Trophoblast cell (in vitro differentiated cells and primary cell): ENCODE data around the gene APOH.

ENCODE experiments used
- DNase-seq, 2 donors: peaks; one replicate each; pipeline ENCODE4 v3.0.0-alpha.2; 2016
- H2AFZ ChIP-seq: 2 replicates; pipeline ENCODE4 v1.6.1; 2013; ENCODE audit warnings: low read length, moderate library complexity, mild to moderate bottlenecking; ENCODE audit not compliant: insufficient read depth, poor library complexity
- H2AK5ac ChIP-seq: 2 replicates; pipeline ENCODE4 v1.6.1; 2013; ENCODE audit warnings: mild to moderate bottlenecking, low read length
- H2BK120ac ChIP-seq: 2 replicates; pipeline ENCODE4 v1.6.1; 2013; ENCODE audit warnings: low read length, mild to moderate bottlenecking, moderate library complexity; ENCODE audit not compliant: insufficient read depth, poor library complexity
- H2BK12ac ChIP-seq: 2 replicates; pipeline ENCODE4 v1.6.1; 2013; ENCODE audit warnings: mild to moderate bottlenecking, low read length, moderate library complexity
- H2BK5ac ChIP-seq: 2 replicates; pipeline ENCODE4 v1.6.1; 2013; ENCODE audit warnings: low read length, low read depth, moderate library complexity, mild to moderate bottlenecking; ENCODE audit not compliant: poor library complexity
- H3K14ac ChIP-seq: 2 replicates; pipeline ENCODE4 v1.6.1; 2013; ENCODE audit warnings: mild to moderate bottlenecking, low read length
- H3K18ac ChIP-seq: 2 replicates; pipeline ENCODE4 v1.6.1; 2013; ENCODE audit warnings: mild to moderate bottlenecking, low read length
- H3K23ac ChIP-seq: 2 replicates; pipeline ENCODE4 v1.6.1; 2013; ENCODE audit warnings: low read length
- H3K27ac ChIP-seq: 2 replicates; pipeline ENCODE4 v1.5.1; 2013; ENCODE audit warnings: low read depth, mild to moderate bottlenecking, inconsistent platforms, low read length, moderate library complexity
- H3K27me3 ChIP-seq: 2 replicates; pipeline ENCODE4 v1.6.1; 2013; ENCODE audit warnings: inconsistent platforms, mild to moderate bottlenecking, low read length, moderate library complexity; ENCODE audit not compliant: insufficient read depth
- H3K36me3 ChIP-seq, 2 experiments: 1 replicate in 1 of 2; 2 replicates in 1 of 2; pipeline ENCODE4 v1.6.1; 2013; ENCODE audit warnings: low read length in 2 of 2, mild to moderate bottlenecking in 2 of 2, moderate library complexity in 1 of 2; ENCODE audit not compliant: insufficient read depth in 2 of 2, control insufficient read depth in 1 of 2
- H3K4ac ChIP-seq: 2 replicates; pipeline ENCODE4 v1.6.1; 2013; ENCODE audit warnings: low read depth, mild to moderate bottlenecking, low read length, moderate library complexity
- H3K4me1 ChIP-seq, 2 experiments: 1 replicate in 1 of 2; 2 replicates in 1 of 2; pipeline ENCODE4 v1.6.1; 2013; ENCODE audit warnings: low read length in 2 of 2, mild to moderate bottlenecking in 2 of 2, moderate library complexity in 1 of 2; ENCODE audit not compliant: insufficient read depth in 2 of 2, control insufficient read depth in 1 of 2
- H3K4me2 ChIP-seq: 2 replicates; pipeline ENCODE4 v1.6.1; 2013; ENCODE audit warnings: inconsistent platforms, mild to moderate bottlenecking, low read length, moderate library complexity
- H3K4me3 ChIP-seq: 2 replicates; pipeline ENCODE4 v1.5.1; 2013; ENCODE audit warnings: mild to moderate bottlenecking, low read depth, low read length, inconsistent platforms
- H3K79me1 ChIP-seq: one replicate; pipeline ENCODE4 v1.6.1; 2013; ENCODE audit warnings: low read length
- H3K79me2 ChIP-seq: 2 replicates; pipeline ENCODE4 v1.6.1; 2013; ENCODE audit warnings: low read length, mild to moderate bottlenecking; ENCODE audit not compliant: control insufficient read depth, insufficient read depth, poor library complexity
- H3K9ac ChIP-seq: 2 replicates; pipeline ENCODE4 v1.6.1; 2013; ENCODE audit warnings: mild to moderate bottlenecking, low read length
- H3K9me3 ChIP-seq: 2 replicates; pipeline ENCODE4 v1.6.1; 2013; ENCODE audit warnings: low read depth, mild to moderate bottlenecking, control low read depth, inconsistent platforms, low read length; ENCODE audit not compliant: insufficient read depth
- H4K12ac ChIP-seq: 2 replicates; pipeline ENCODE4 v1.6.1; 2013; ENCODE audit warnings: low read depth, mild to moderate bottlenecking, low read length, moderate library complexity
- H4K8ac ChIP-seq: 2 replicates; pipeline ENCODE4 v1.6.1; 2013; ENCODE audit warnings: low read depth, mild to moderate bottlenecking, low read length, moderate library complexity
- H4K91ac ChIP-seq: one replicate; pipeline ENCODE4 v1.6.1; 2013; ENCODE audit warnings: low read depth, mild to moderate bottlenecking, low read length, moderate library complexity
- WGBS: extraction: QIAGEN DNeasy Blood & Tissue Kit; methylation state at CpG from one replicate; pipeline ENCODE4 v1.1.7; 2013; ENCODE audit warnings: missing lambda C conversion rate; ENCODE audit not compliant: insufficient read length, insufficient coverage; ENCODE audit errors: extremely low coverage; 5-methylcytosine and 5-hydroxymethylcytosine counted together

APOH gene

DNA sequence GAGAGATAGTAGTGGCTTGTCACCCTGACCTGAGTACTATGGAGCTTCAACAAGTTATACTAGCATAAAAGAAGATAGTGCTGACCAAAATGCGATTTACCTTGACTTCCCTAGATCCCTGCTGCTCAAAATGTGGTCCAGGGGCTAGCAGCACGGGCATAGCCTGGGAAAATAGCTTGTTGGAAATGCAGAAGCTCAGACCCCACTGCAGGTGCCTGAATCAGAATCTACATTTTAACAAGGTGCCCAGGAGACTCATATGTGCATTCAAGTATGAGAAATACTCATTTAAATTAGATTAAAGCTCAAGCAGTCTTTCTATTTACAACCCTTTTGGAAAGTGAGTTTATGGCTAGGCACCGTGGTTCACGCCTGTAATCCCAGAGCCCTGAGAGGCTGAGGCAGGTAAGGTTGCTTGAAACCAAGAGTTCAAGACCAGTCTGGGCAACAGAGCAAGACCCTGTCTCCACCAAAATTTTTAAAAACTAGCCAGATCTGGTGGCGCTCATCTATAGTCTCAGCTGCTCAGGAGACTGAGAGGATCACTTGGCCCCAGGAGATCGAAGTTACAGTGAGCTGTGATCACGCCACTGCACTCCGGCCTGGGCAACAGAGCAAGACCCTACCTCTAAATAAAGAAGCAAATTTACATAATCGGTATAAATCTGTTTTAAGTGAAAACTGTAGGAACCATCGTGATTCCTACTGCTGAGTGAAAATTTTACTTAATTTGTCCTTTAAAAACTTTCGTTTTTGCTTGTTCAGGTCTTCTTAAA is 7.3 kb downstream of the APOH start:
- H3K9ac ChIP-seq = no peak overlapping the region
- H3K4me2 ChIP-seq = no peak overlapping the region
- H3K23ac ChIP-seq = no peak overlapping the region
- no peak overlapping the region for H4K12ac ChIP-seq
- no peak overlapping the region for H2AK5ac ChIP-seq
- H4K8ac ChIP-seq = no peak overlapping the region
- H3K27ac ChIP-seq = no peak overlapping the region
- WGBS = no CpG with 5 or more reads among the region's 11 CpGs
- H3K18ac ChIP-seq = no peak overlapping the region
- H3K4me3 ChIP-seq = no peak overlapping the region
- no peaks in the 10 kb centered on the region for H3K79me1 ChIP-seq
- H2BK5ac ChIP-seq = no peak overlapping the region
- no peak overlapping the region for H3K14ac ChIP-seq
- no peak overlapping the region for H4K91ac ChIP-seq
- no peaks in the 10 kb centered on the region for H3K9me3 ChIP-seq
- no peaks in the 10 kb centered on the region for H3K27me3 ChIP-seq
- H3K4me1 ChIP-seq = no peaks in the 10 kb centered on the region
- no peaks in the 10 kb centered on the region for H3K36me3 ChIP-seq
- no peak for DNase-seq
- no peak overlapping the region for H2AFZ ChIP-seq
- H3K79me2 ChIP-seq = no peaks in the 10 kb centered on the region
- no peak overlapping the region for H2BK12ac ChIP-seq
- H2BK120ac ChIP-seq = no peak overlapping the region
- no peak overlapping the region for H3K4ac ChIP-seq

DNA sequence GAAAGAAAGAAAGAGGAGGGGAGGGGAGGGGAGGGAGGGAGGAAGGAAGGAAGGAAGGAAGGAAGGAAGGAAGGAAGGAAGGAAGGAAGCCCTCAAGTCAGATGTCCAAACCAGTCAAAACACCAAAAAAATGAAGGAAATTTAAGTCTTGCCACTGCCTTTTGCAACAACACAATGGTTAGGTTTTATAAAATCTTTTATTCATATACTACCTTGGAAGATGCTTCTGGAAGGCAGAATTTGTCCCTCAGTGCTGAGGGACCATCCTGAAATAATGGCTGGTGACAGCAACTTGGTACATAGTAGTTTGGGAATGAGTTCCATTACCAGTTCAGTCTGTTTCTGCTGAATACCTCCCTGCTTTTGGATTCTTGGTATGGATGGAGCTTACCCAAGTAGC is 7.9 kb downstream of the APOH start:
- DNase-seq = no peak
- H4K12ac ChIP-seq = no peak overlapping the region
- no peak overlapping the region for H3K4ac ChIP-seq
- no peaks in the 10 kb centered on the region for H3K36me3 ChIP-seq
- H2BK12ac ChIP-seq = no peak overlapping the region
- no peak overlapping the region for H2BK120ac ChIP-seq
- no peak overlapping the region for H2AK5ac ChIP-seq
- no peak overlapping the region for H4K8ac ChIP-seq
- H3K9ac ChIP-seq = no peak overlapping the region
- H3K9me3 ChIP-seq = no peaks in the 10 kb centered on the region
- no peaks in the 10 kb centered on the region for H3K79me1 ChIP-seq
- H3K23ac ChIP-seq = no peak overlapping the region
- no peak overlapping the region for H3K4me2 ChIP-seq
- H3K4me3 ChIP-seq = no peak overlapping the region
- no peaks in the 10 kb centered on the region for H3K27me3 ChIP-seq
- H4K91ac ChIP-seq = no peak overlapping the region
- H3K14ac ChIP-seq = no peak overlapping the region
- H3K4me1 ChIP-seq = no peaks in the 10 kb centered on the region
- H3K27ac ChIP-seq = no peak overlapping the region
- no peak overlapping the region for H3K18ac ChIP-seq
- H2AFZ ChIP-seq = no peak overlapping the region
- no peak overlapping the region for H2BK5ac ChIP-seq
- H3K79me2 ChIP-seq = no peaks in the 10 kb centered on the region

DNA sequence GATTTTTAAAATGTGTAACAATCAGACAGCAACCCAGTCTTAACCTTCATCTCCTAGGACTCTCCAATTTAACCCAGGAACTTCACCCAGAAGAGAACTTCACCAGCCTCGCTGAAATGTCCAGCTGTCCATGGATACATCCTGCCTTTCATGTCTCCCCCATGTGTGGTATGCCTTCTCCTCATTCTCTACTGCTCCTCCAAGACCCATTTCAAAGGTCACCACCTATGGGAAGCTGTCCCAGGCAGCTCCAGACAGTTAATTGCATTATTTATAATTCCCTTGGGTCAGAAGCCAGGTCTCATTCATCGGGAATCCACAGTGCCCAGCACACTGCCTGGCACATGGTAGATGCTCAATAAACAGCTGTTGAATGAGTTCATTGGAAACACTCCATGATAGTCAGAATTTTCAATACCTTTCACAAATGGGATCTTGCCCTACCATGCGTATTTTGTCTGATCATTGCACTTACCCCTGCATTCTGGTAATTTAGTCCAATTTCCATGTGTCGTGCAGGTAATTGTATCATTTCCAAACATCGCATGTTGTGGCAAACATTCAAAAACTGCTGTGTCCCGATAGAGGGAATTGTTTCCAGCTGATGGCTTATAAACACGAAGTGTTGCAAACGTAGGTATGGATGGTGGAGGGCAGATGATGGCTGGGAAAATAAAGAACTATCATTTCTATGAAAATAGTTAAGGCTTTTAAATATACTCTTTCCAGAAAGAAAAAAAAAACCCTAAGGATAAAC is 9.0 kb downstream of the APOH start:
- no CpG with 5 or more reads among the region's 8 CpGs for WGBS

GRCh38 chr17:66215529-66215911 is 13.7 kb downstream of the APOH start:
- no peak overlapping the region for H3K9ac ChIP-seq
- H4K12ac ChIP-seq = no peak overlapping the region
- H3K79me1 ChIP-seq = no peaks in the 10 kb centered on the region
- H2BK5ac ChIP-seq = no peak overlapping the region
- no peak overlapping the region for H4K8ac ChIP-seq
- H3K4me2 ChIP-seq = no peak overlapping the region
- H3K27me3 ChIP-seq = no peaks in the 10 kb centered on the region
- no peak overlapping the region for H3K27ac ChIP-seq
- no peaks in the 10 kb centered on the region for H3K36me3 ChIP-seq
- no peak for DNase-seq
- H3K14ac ChIP-seq = no peak overlapping the region
- no peak overlapping the region for H4K91ac ChIP-seq
- WGBS = no CpG with 5 or more reads among the region's 3 CpGs
- H3K9me3 ChIP-seq = no peaks in the 10 kb centered on the region
- no peak overlapping the region for H3K18ac ChIP-seq
- no peak overlapping the region for H2AFZ ChIP-seq
- H3K4ac ChIP-seq = no peak overlapping the region
- H2BK120ac ChIP-seq = no peak overlapping the region
- H3K79me2 ChIP-seq = no peaks in the 10 kb centered on the region
- no peak overlapping the region for H2AK5ac ChIP-seq
- H3K4me3 ChIP-seq = no peak overlapping the region
- H3K4me1 ChIP-seq = no peaks in the 10 kb centered on the region
- no peak overlapping the region for H2BK12ac ChIP-seq
- peak overlapping the region; percentile 61 for H3K23ac ChIP-seq

More for the DNA sequence above, 9.0 kb downstream of the APOH start:
- no peak overlapping the region for H3K27ac ChIP-seq
- no peak overlapping the region for H3K9ac ChIP-seq
- H3K4me1 ChIP-seq = no peaks in the 10 kb centered on the region
- no peak overlapping the region for H2AFZ ChIP-seq
- H3K27me3 ChIP-seq = no peaks in the 10 kb centered on the region
- no peak overlapping the region for H2BK12ac ChIP-seq
- H3K36me3 ChIP-seq = no peaks in the 10 kb centered on the region
- no peak overlapping the region for H3K23ac ChIP-seq
- no peak overlapping the region for H2AK5ac ChIP-seq
- no peak overlapping the region for H3K14ac ChIP-seq
- no peak for DNase-seq
- H3K4me2 ChIP-seq = no peak overlapping the region
- no peak overlapping the region for H2BK120ac ChIP-seq
- H3K4ac ChIP-seq = no peak overlapping the region
- no peaks in the 10 kb centered on the region for H3K79me1 ChIP-seq
- no peak overlapping the region for H4K91ac ChIP-seq
- H2BK5ac ChIP-seq = no peak overlapping the region
- H3K18ac ChIP-seq = no peak overlapping the region
- no peak overlapping the region for H4K8ac ChIP-seq
- no peaks in the 10 kb centered on the region for H3K79me2 ChIP-seq
- H3K9me3 ChIP-seq = no peaks in the 10 kb centered on the region
- no peak overlapping the region for H3K4me3 ChIP-seq
- H4K12ac ChIP-seq = no peak overlapping the region
